ENCODE data around the gene MRGPRF. TPM values are rescaled to one million over a fixed set of nuclear protein-coding genes. Genes with fewer than 3 reads are reported as not detected.

Gene MRGPRF
- polyA plus RNA-seq, 2 of the 4 experiments (the other 2 are of a cell fraction), result 0.04 TPM; not detected in 1

GRCh38 chr11:68965901-68966853 lies 46.9 kb downstream of the MRGPRF start:
- Histone ChIP-seq H3K27ac (no peak overlapping the region), H3K4me1 (no peaks in the 10 kb centered on the region), H3K9me3 (peaks cover 9% of the 10 kb centered on the region; the same call in 2 of the 3 replicates), H3K4me2 (no peak overlapping the region), H3K4me3 (no peak overlapping the region)
- POLR2A ChIA-PET, result no interaction called here
- WGBS (ENCODE audit: missing lambda C conversion rate), result 78% methylated on average over 15 of the region's 15 CpGs
- ATAC-seq (no peak), DNase-seq (ENCODE audit: low read depth in 1 of 2, low spot score in 1 of 2) (no peak), FAIRE-seq (no peak)
- TF ChIP-seq FOXS1 (CRISPR knock-in tag; IDR thresholded peaks at IDR 0.05), result no peak
- no peak for TF ChIP-seq BHLHE40 (IDR thresholded peaks at IDR 0.05; ENCODE audit: low read depth, low read length)
- TF ChIP-seq ELK1 (IDR thresholded peaks at IDR 0.05; ENCODE audit: low read depth, low read length), result no peak
- no peak for TF ChIP-seq CBX2 (IDR thresholded peaks at IDR 0.05; ENCODE audit: borderline replicate concordance, low read depth)
- TF ChIP-seq REST (IDR thresholded peaks at IDR 0.05), result no peak
- no peak for TF ChIP-seq JUNB (IDR thresholded peaks at IDR 0.05)
- CTCF ChIA-PET, result interaction anchor here (2.0 to 2.6 kb wide), 2 partner anchors 17 to 78 kb away, joined by 6 to 8 read pairs; no protein-coding TSS in a partner anchor

- no peak for TF ChIP-seq BCL3 (IDR thresholded peaks at IDR 0.05)
- no peak for TF ChIP-seq RARB (CRISPR knock-in tag; IDR thresholded peaks at IDR 0.05)
- no peak for TF ChIP-seq GATA3 (IDR thresholded peaks at IDR 0.05; ENCODE audit: borderline replicate concordance)
- no peak for TF ChIP-seq TP53 (CRISPR knock-in tag; IDR thresholded peaks at IDR 0.05)
- TF ChIP-seq SREBF2 (IDR thresholded peaks at IDR 0.05), result no peak
- TF ChIP-seq ZFP36 (IDR thresholded peaks at IDR 0.05; ENCODE audit: borderline replicate concordance, partially characterized antibody), result no peak
- no peak for TF ChIP-seq MYC (IDR thresholded peaks at IDR 0.05; ENCODE audit: borderline replicate concordance, low read length)
- no peak for TF ChIP-seq RAD21 (conservative IDR thresholded peaks at IDR 0.05 in 1 of 2, IDR thresholded peaks at IDR 0.05 in 1 of 2)
- no peak for TF ChIP-seq KDM1A (IDR thresholded peaks at IDR 0.05; ENCODE audit: low read depth)
- no peak for TF ChIP-seq TFCP2L1 (CRISPR knock-in tag; IDR thresholded peaks at IDR 0.05)
- TF ChIP-seq ZSCAN20 (CRISPR knock-in tag; IDR thresholded peaks at IDR 0.05), result no peak
- Histone ChIP-seq H3K4me3 (no peak overlapping the region), H3K4me1 (no peaks in the 10 kb centered on the region), H3K27ac (no peak overlapping the region), H3K9me3 (peaks cover 9% of the 10 kb centered on the region; the same call in 2 of the 3 replicates), H3K4me2 (no peak overlapping the region)
- ChIA-PET POLR2A (no interaction called here), CTCF (no interaction called here)
- FAIRE-seq (no peak), DNase-seq (ENCODE audit: low read depth in 1 of 2, low spot score in 1 of 2) (no peak), ATAC-seq (peak in 1 of 2 experiments; percentile 22; a peak in 1 of 6 replicates)
- WGBS (ENCODE audit: missing lambda C conversion rate), result 52% methylated on average over 3 of the region's 3 CpGs
Measured at GRCh38 chr11:68963779-68964178, 49.3 kb downstream of the MRGPRF start.
